A549 (cell line): ENCODE data around the gene CEP112.

Experiments
- CHD4 ChIP-seq: fragments of 200-600 bp; sonication (generic); IDR thresholded peaks from 2 replicates; pipeline ENCODE4 v1.6.1; 2016; ENCODE audit warnings: antibody characterized with exemption, mild to moderate bottlenecking, borderline replicate concordance
- HOXA7 ChIP-seq: fragments of 250-450 bp; sonication (Bioruptor Pico); IDR thresholded peaks from 2 replicates; pipeline ENCODE4 v1.5.0; 2020; ENCODE audit warnings: mild to moderate bottlenecking, moderate library complexity
- KDM1A ChIP-seq: fragments of 200-600 bp; sonication (generic); IDR thresholded peaks from 2 replicates; pipeline ENCODE4 v1.6.1; 2016; ENCODE audit warnings: low read depth, mild to moderate bottlenecking
- MAZ ChIP-seq: fragments of 150-350 bp; IDR thresholded peaks from 2 replicates; pipeline ENCODE4 v1.6.1; 2014; ENCODE audit warnings: antibody characterized with exemption, low read depth, low read length, borderline replicate concordance
- MYC ChIP-seq: IDR thresholded peaks from 2 replicates; pipeline ENCODE4 v1.6.1; 2012; ENCODE audit warnings: mild to moderate bottlenecking, inconsistent platforms, low read length, improper control_type of control experiment, borderline replicate concordance
- NR3C1 ChIP-seq: fragments of >200 bp; sonication (Bioruptor Twin); formaldehyde crosslinking; IDR thresholded peaks from 3 replicates; pipeline ENCODE4 v1.6.1; 2017
- POLR2A ChIP-seq: IDR thresholded peaks from 2 replicates; pipeline ENCODE4 v1.6.1; 2012; ENCODE audit warnings: mild to moderate bottlenecking, low read length
- RAD21 ChIP-seq, 2 experiments: fragments of >200 bp in 1 of 2; sonication (Bioruptor Twin) in 1 of 2; formaldehyde crosslinking in 1 of 2; IDR thresholded peaks in 1 of 2; conservative IDR thresholded peaks in 1 of 2; 2 replicates in 1 of 2; 3 replicates in 1 of 2; pipeline ENCODE4 v1.6.1; 2012 to 2018; ENCODE audit warnings: inconsistent platforms in 1 of 2
- USF2 ChIP-seq: fragments of 450-650 bp; IDR thresholded peaks from 2 replicates; pipeline ENCODE4 v1.6.1; 2014; ENCODE audit warnings: antibody characterized with exemption
- TF ChIP-seq, protein P1 (sequence below): fragments of >200 bp; sonication (Bioruptor Twin); formaldehyde crosslinking; IDR thresholded peaks from 3 replicates; pipeline ENCODE4 v1.5.1; 2016
- TF ChIP-seq, protein P2 (sequence below): fragments of 150-350 bp; IDR thresholded peaks from 2 replicates; pipeline ENCODE4 v1.6.1; 2014; ENCODE audit warnings: low read depth, mild to moderate bottlenecking, low read length

DNA sequence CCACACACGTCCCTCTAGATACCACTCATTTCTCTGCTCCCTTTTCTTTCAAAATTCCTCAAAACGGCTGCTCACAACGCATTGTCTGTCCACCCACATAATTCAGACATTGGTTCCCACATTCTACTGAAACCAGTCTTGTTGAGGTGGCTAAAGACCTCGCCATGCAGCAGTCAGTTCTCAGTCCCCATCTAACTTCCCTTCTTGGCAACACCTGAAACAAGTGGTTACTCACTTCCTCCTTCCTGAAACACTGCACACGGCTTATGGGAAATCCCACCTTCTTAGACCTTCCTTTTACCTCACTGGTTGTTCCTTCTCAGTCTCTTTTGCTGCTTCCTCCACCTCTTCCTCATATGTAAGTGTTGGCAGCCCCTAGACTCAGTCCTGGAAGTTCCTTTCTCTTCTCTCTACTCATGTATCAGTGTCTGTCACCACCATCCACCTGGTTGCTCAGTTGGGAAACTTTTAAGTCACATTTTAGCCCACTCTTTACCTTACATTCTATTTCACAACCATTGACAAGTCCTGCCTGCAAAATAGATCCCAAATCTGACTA lies 277.1 kb downstream of the CEP112 start:
- TF ChIP-seq, protein P1, sequence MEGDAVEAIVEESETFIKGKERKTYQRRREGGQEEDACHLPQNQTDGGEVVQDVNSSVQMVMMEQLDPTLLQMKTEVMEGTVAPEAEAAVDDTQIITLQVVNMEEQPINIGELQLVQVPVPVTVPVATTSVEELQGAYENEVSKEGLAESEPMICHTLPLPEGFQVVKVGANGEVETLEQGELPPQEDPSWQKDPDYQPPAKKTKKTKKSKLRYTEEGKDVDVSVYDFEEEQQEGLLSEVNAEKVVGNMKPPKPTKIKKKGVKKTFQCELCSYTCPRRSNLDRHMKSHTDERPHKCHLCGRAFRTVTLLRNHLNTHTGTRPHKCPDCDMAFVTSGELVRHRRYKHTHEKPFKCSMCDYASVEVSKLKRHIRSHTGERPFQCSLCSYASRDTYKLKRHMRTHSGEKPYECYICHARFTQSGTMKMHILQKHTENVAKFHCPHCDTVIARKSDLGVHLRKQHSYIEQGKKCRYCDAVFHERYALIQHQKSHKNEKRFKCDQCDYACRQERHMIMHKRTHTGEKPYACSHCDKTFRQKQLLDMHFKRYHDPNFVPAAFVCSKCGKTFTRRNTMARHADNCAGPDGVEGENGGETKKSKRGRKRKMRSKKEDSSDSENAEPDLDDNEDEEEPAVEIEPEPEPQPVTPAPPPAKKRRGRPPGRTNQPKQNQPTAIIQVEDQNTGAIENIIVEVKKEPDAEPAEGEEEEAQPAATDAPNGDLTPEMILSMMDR: no peak
- TF ChIP-seq RAD21 (conservative IDR thresholded peaks at IDR 0.05 in 1 of 2, IDR thresholded peaks at IDR 0.05 in 1 of 2) (no peak), USF2 (no peak), POLR2A (no peak), CHD4 (no peak), HOXA7 (CRISPR knock-in tag) (no peak), KDM1A (no peak), MAZ (no peak), MYC (no peak), NR3C1 (no peak)
- TF ChIP-seq, protein P2, sequence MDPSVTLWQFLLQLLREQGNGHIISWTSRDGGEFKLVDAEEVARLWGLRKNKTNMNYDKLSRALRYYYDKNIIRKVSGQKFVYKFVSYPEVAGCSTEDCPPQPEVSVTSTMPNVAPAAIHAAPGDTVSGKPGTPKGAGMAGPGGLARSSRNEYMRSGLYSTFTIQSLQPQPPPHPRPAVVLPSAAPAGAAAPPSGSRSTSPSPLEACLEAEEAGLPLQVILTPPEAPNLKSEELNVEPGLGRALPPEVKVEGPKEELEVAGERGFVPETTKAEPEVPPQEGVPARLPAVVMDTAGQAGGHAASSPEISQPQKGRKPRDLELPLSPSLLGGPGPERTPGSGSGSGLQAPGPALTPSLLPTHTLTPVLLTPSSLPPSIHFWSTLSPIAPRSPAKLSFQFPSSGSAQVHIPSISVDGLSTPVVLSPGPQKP: no peak
